GM21447 (cell line): Measurements from ENCODE around the gene SSC5D.
"Not testable (repeated sequence)": the region's sequence is repeated elsewhere in the genome, so short reads cannot be mapped to it uniquely, and the experiment has no call there.

ENCODE experiments used
- ATAC-seq: cut with Tn5 transposase; IDR thresholded peaks from one replicate; pipeline ENCODE4 v1.9.1; 2021; ENCODE audit not compliant: unreplicated experiment

Gene SSC5D

GRCh38 chr19:55486043-55486970 is 1.9 kb upstream of the SSC5D start:
- ATAC-seq, result no peak

GRCh38 chr19:55486971-55487923 is 989 bp upstream of the SSC5D start:
- ATAC-seq, result no peak

DNA sequence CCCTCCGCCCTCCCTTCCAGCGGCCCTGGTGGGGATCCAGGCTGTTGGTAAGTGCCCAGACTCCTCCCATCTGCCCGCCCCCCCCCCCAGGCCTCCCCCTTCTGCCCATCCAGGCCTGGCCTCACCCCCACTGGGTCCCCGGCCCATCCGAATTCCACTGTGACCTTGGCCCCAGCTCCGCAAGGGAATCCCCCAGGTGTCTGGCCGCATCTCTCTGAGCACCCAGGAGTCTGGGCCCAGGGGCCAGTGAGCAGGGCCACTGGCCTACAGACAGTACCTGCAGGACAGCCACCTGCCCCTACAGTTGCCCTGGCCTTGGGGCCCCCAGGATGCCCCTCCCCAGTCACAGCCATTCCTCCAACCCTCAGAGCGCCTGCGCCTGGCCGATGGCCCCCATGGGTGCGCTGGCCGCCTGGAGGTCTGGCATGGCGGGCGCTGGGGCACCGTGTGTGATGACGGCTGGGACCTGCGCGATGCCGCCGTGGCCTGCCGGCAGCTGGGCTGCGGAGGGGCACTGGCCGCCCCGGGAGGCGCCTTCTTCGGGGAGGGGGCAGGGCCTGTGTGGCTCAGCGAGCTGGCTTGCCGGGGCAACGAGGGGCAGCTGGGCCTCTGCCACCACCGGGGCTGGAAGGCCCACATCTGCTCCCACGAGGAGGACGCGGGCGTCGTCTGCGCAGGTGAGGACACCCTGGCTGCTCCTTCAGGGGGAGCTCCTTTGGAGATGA is 912 bp downstream of the SSC5D start:
- no peak for ATAC-seq

DNA sequence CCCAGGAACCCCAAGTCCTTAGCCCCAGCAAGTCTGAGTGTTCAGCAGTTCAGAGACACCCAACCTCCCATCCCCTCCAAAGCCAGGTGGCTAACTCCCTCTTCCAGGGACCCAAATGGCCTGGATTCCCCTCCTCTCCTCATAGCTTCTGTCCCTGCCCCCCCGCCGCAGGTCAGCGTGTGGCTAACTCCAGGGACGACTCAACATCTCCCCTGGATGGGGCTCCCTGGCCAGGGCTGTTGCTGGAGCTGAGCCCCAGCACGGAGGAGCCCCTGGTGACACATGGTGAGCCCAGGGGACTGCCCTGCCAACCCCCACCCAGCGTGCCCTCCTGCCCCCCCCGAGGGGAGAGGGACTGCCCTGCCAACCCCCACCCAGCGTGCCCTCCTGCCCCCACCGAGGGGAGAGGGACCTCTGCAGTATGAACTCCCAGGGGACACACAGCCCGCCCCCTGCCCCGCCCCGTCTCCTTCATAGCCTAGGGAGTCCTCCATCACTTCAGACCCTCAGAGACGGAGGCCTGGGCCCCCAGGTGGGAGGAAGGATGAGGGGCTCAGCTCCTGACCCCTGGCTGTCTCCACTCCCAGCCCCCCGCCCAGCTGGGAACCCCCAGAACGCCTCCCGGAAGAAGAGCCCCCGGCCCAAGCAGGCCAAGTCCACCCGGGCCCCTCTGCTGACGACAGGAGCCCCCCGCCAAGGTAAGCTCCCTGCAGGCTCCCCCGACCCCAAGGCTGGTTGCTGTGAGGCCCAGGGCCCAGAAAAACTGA is 1.7 kb downstream of the SSC5D start:
- ATAC-seq, result no peak

DNA sequence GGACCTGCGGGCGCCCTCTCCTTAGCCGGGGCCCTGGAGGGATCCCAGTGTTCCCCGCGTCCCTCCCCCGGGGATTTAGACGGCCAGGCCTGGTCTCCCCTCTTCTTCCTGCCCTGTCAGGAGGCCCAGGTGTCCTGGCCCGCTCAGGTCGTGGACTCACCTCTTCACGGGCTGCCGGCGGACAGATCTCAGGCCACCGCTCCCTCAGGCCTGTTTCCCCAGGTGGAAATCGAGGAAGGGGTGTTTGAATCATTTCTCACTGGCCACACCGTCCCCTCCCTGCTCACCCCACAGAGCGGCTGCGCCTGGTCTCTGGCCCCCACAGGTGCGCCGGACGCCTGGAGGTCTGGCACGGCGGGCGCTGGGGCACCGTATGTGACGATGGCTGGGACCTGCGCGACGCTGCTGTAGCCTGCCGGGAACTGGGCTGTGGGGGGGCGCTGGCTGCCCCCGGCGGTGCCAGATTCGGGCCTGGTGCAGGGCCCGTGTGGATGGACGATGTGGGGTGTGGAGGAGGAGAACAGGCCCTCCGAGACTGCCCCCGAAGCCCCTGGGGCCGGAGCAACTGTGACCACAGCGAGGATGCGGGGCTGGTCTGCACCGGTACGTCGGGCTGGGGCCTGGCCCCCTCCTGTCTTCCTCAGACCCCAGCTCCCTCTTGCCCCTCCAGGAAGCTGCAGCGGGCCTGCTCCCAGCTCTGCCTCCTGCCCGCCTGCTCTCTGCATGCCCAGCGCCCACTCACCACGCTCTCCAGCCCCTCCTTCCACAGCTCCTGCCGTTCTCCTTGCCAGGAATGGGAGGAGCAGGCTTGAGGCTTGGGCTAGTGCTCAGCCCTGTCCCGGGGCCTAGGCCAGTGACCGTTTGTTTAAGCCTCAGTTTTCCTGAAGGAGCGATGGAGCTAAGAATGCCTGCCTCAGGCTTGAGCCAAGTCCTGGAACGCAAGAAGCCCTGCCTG is 2.5 kb downstream of the SSC5D start:
- ATAC-seq, result no peak

DNA sequence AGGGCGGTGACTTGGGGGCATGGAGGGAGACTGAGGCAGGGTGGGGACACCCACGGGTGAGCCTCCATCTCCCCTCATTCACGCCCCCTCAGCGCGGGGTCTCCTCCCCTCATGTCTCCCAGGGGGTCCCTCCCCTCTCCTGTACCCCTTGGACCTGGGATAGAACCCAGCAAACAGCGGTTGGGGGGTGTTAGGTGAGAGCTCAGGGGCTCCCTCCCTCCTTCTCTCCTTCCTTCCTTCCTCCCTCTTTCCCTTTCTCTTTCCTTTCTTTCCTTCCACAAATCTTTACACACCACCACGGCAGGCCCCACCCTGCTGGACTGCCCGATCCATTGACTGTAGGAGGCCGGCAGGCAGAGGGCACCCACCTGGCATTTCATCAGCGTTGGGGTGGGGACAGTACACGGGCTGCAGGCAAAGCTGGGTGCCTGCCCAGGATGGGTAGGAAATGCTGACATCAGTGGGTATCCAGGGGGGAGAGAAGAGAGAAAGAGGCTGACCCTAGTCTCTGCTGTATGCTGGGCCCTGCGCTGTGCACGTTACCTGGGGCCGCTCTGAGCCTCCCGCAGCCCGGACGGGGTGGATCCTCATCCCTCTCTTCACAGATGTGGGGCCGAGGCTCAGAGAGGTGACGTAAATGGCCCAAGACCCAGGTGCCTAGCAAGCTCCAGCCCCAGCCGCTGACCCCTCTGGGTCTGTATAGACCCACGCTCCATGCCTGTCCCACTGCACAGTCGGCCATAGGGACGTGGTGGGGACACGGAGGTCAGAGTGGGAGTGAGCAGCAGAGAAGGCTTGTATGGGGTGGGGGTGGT is 3.5 kb downstream of the SSC5D start:
- ATAC-seq, result no peak

DNA sequence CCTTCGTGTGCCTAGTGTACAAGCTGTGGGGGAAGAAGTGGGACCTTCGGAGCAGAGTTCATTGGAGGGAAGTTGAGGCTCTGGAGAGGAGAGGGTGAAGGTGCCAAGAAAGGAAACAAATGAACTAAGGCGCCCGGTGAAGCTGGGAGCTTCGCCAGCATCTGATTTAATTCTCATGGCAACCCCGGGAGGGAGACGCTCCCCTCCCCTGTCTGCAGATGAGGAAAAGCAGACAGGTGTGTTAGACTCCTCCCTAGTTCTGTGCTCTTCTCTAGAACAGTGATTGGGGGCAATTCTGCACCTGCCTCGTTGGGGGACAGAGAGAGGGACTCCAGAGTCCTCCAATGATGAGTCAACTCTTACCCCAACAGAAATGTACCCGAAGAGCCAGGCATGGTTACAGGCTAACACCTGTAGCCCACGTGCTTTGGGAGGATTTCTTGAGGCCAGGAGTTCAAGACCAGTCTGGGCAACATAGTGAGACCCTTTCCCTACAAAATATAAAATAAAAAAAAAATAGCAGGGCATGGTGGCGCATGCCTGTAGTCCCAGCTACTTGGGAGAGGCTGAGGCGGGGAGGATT is 4.2 kb downstream of the SSC5D start:
- ATAC-seq, result no peak

- ATAC-seq, result no peak
Observed at GRCh38 chr19:55493052-55493644, 4.9 kb downstream of the SSC5D start.

DNA sequence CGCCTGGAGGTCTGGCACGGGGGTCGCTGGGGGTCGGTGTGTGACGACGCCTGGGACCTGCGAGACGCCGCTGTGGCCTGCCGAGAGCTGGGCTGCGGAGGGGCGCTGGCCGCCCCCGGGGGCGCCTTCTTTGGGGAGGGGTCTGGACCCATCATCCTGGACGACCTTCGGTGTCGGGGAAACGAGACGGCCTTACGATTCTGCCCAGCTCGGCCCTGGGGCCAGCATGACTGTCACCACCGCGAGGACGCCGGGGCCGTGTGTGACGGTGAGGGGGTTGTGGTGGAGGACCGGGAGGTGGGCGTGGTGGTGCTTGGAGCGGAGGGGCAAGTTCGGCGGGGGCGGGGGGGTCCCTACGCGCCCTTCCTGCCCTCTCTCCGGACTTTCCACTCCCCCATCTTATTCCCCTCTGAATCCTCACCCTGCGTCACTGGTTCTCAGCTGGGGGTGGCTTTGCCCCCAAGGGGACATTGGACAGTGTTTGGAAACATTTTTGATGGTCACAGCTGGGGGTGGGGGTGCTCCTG is 5.5 kb downstream of the SSC5D start:
- no peak for ATAC-seq

DNA sequence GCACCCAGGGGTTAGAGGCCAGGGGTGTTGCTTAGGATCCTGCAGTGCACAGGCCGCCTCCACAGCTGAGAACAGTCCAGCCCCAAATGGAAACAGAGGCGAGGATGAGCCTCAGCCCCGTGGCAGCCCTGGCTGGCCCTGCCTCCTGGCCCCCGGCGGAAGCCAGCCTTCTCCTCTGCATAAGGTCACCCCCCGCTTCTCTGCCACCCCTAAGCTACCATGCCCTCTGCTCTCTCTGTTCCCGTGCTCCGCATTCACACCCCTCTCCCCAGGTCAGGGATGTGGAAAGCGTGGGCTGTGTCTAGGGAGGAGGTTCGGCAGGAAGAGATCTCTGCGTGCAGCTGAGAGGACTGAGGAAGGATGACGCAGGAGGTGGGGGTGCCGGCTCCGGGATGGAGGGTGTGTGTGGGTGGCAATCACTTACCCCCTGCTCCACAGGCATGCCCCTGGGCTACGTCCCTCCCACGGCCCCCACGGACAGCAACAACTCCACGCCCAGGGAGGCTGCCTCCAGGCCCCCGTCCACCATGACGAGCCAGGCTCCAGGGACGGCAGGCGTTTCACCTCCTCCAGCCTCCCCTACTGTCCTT is 6.0 kb downstream of the SSC5D start:
- ATAC-seq, result no peak

- no peak for ATAC-seq
Observed at GRCh38 chr19:55495646-55496349, 7.6 kb downstream of the SSC5D start.

GRCh38 chr19:55496820-55497219 is 8.6 kb downstream of the SSC5D start:
- not testable (repeated sequence) for ATAC-seq

- no peak for ATAC-seq
Observed at GRCh38 chr19:55497763-55498162, 9.5 kb downstream of the SSC5D start.

DNA sequence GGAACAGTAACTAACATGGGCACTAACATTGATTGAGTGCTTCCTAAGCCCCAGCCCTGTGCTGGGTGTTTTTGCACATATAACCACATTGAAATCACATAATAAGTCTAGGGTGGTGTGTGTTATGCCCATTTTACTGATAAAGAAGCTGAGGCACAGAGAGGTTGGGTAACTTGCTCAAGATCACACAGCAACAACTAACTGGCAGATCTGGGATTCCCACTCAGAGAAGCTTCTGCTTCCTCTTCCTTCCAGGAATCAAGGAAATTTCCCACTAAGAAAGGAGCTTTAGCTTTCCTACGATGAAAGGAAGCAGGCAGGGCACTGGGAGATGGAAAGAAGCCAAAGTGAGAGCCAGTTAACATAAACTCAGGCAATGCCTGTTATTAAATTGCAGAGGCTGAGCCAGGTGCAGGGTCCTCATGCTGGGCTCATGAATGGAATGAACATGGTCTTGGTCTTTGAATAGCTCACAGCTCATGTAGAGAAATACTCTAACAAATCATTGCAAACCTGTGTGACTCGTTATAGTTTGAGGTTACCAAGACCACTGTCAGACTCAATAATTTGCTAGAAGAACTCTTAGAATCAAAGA is 10.1 kb downstream of the SSC5D start:
- ATAC-seq, result no peak

DNA sequence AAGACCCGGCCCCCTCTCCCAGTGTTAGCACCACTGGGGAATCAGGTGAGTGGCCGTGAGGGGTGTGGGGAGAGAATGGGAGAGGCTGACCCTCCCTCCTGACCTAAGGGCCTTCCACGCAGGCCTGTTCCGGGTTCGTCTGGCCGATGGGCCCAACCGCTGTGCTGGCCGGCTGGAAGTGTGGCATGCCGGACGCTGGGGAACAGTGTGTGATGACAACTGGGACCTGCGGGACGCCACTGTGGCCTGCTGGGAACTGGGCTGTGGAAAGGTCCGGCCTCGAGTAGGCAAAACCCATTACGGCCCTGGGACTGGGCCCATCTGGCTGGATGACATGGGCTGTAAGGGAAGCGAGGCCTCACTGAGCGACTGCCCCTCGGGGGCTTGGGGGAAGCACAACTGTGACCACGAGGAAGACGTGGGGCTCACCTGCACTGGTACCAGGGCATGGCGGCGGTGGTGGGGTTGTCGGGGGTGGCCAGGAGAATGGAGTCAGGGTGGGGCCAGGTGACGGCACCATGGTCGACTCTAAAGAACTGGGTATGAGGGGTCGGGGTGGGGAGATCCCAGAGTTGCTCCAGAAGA is 12.2 kb downstream of the SSC5D start:
- no peak for ATAC-seq
